GM21737 (cell line): ENCODE results near the gene ZNF428.
"Not testable (repeated sequence)": the region's sequence is repeated elsewhere in the genome, so short reads cannot be mapped to it uniquely, and the experiment has no call there.

Experiments
- ATAC-seq: cut with Tn5 transposase; IDR thresholded peaks from one replicate; pipeline ENCODE4 v1.9.1; 2021; ENCODE audit warnings: mild to moderate bottlenecking, moderate library complexity; ENCODE audit not compliant: unreplicated experiment

ZNF428 gene, protein sequence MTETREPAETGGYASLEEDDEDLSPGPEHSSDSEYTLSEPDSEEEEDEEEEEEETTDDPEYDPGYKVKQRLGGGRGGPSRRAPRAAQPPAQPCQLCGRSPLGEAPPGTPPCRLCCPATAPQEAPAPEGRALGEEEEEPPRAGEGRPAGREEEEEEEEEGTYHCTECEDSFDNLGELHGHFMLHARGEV

DNA sequence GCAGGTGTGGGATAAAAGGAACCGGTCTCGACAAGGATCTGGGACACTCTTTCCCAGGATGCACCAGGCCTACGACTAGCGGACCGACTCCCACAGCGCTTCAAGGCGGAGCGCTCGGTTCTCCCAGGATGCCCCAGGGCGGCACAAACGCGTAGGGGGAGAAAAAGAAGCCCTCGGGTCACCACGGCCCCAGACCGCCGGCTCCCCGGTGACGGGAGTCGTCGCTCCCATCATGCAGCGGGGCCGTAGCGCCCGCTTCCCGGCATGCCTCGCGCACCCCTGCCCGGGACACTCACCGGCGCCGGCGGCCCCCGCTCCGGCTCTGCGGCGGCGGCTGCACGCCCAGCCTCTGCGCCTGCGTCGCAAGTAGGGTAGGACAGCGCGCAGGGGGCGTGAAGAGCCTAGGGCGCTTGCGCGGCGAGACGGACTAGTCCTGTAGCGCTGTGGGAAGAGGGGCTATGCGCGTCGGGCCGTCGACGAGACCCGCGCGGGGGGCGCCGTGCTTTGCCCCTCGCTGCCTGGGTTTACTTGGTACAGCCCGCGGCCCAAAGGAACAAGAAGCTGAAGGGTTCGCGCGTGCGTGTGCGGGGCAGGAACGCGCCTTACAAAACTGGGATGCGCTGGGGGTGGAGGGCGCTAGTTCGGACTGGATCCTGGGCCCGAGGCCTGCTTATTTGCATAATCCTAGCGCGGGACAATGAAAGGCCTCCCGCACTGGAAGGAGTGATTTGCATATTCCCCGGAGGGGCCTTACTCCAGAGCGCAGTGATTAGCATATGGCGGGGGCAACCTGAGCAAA, at the start of gene ZNF428:
Gene ZNF428 (minus strand): TSS at position 368 of the 799 bp plus-strand sequence. CDS start 5,325 bp downstream, outside the sequence.
- ATAC-seq: peak; percentile 72

DNA sequence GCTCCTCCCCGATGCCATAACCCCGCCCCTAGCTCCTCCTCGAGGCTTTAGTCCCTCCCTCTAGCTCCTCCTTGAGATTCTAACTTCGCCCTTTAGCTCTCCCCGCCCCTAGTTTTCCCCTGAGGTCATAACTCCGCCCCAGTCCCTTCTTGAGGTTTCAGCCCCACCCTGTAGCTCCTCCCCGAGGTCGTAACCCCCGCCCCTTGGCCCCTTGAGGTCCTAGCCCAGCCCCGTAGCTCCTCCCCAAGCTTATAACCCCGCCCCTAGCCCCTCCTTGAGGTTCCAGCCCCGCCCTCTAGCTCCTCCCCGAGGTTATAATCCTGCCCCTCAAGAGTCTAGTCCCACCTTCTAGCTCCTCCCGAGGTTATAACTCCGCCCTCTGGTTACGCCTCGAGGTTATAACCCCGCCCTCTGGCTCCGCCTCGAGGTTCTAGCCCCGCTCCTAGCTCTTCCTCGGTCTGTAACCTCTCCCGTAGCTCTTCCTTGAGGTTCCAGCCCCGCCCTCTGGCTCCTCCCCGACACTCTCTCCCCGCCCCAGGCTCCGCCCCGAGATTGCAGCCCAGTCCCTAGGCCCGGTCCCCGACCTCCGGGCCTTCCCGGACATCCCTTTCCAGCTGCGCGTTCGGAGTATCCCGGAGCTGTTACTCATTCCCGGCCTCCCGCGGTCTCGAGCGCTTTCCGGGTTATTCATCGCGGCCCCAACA, 49.1 kb upstream of the ZNF428 start:
- peak; percentile 83 for ATAC-seq

DNA sequence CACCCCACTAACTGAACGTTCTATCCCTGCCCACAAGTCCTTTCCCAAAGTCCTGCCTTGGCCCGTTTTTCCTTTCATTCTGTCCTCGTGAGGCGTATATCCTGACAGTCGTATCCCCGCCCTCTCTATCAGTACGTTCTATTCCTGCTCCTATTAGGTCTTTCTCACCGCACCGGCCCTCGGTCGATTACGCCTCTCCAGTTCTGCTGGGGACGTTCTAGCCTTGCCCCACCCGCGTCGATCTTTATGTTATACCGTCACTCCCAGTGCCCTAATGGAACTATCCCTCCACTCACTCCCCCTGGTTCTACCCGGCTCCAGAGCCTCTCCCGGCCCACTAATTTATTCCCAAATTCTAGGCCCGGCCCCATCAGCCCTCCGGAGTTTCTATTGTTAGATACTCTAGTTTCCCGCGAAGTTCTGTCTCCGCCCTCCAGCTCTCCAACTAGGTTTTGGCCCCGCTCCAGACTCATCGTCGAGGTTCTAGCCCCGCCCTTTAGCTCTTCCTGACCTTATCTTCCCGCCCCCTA, 48.5 kb upstream of the ZNF428 start:
- ATAC-seq: no peak

DNA sequence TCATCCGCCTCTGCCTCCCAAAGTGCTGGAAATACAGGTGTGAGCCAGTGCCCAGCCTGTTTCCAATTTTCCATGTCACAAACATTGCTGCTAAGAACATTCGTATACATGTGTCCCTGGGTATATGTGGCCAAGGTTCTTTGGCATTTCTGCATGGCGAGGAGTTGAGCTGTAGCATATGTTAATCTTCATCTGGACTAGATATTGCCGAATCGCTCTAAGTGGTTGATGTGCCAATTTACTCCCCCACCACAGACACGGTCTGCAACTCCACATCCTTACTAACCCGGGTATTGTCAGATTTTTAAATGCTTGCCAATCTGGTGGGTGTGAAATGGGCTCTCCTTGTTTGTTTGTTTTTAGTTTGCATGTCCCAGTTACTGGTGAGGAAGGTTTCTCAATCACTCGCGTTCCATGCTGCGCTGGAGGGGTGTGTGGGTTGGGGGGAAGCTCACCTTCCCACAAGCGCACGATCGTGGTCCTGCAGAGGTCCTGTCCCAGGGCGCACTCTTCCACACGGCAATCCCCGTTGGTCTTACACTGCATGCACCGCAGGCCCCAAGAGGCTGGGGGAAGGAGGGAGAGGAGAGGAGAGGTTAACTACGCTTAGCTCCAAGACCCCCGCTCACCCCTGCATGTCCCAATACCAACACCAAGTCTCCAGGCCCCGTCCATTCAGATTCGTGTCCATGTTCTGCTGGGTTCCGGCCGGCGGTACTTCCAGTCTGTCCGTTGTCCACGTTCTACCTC, 47.9 kb upstream of the ZNF428 start:
- no peak for ATAC-seq

DNA sequence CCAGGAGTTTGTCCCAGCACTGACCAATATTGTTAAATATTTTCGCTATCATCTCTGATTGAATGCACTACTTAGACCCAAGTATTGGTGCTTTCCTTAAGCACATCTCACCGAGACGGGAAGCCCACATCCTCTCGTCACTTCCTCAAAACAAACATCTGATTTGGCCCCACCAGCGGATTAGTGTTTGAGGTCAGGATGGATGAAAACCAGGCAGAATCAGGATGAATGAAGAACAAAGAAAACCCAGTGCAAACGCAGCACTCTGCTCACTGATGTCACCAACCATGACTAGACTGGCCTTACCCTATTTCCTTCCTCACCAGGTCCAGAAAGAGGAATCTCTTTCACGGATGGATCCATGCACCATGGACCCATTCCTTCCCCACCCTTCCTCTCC, 44.6 kb upstream of the ZNF428 start:
- no peak for ATAC-seq

DNA sequence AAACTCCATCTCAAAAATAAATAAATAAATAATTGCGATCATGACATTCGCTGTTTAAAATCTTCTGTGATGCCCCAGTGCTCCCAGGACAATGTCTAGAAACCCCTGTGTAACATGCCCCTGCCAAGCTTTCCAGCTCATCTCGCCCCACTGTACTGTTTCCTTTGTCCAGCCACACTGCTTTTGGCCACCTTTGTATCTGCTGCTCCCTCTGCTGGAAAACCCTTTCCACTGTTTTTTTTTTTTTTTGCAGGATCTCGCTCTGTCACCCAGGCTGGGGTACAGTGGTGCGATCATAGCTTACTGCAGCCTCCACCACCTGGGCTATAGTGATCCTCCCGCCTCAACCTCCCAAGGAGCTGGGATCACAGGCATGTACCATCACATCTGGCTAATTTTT, 43.1 kb upstream of the ZNF428 start:
- ATAC-seq: no peak

DNA sequence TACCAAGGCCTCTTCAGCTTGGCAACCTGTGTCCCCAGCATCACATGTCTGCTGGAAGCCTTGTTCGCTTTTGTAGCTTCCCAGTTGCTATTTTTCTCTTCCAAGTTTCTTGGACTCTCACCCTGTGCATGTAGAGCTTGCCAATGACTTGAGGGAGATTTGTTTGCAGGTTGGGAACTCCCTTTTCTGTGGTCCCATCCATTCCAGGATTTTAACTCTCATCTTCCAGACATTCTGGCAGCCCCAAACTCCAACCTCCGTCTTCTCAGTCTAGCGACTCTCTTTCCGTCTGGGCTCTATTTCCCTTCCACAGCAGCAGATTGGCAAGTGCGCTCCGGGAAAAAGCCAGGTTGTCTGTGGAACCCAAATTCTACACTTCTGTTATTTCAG, 41.5 kb upstream of the ZNF428 start:
- no peak for ATAC-seq

DNA sequence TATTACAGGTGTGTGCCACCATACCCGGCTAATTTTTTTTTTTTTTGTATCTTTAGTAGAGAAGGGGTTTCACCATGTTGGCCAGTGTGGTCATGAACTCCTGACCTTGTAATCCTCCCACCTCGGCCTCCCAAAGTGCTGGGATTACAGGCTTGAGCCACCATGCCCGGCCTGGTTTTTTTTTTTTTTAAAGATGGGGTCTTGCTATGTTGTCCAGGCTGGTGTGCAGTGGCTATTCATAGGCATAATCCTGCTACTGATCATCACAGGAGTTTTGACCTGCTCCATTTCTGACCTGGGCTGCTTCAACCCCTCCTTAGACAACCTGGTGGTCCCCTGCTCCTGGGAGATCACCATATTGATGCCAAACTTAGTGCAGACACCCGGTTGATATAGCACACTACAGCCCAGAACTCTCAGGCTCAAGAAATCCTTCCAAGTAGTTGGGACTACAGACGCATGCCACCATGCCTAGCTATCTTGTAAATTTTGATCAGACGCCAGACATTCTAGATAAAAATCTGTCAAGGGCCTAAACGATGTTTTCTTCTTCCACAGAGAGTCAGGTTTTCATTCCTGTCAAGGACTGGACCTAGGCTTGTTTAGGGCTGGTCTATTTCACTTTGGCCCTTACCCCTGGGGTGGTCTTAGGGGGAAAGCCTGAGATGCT, 41.0 kb upstream of the ZNF428 start:
- no peak for ATAC-seq

DNA sequence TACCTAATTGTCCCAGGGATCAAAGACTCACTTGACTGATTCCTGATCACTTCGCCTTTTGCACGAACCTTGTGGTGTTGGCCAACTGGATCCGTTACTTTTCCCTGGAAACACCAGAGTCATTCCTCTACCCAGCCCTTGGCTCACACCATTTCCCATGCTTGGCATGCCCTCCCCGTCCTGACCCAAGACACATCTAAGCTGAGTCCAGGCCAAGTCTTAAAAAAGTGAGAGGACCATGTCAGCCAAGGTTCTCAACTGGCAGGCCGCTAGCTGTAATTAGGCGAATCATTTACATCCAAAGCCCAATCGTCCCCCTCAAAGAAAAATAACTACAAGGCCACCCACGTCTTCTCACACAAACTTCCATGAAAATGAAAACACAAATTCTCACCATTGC, 39.1 kb upstream of the ZNF428 start:
- ATAC-seq: no peak

DNA sequence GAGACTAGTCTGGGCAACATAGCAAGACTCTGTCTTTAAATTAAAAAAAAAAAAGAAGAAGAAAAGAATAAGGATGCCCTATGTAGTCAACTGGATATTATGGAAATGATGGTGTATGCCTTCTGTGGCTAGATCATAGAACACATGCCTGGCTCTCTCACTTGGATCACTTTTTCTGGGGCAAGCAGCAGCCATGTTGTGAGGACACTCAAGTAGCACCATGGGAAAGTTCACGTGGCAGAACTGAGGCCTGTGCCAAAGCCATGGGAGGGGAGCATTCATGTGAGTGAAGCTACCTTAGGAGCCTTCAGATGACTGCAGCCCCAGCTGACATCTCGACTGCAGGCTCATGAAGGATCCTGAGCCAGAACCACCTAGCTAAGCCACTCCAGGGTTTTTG, 38.6 kb upstream of the ZNF428 start:
- no peak for ATAC-seq

DNA sequence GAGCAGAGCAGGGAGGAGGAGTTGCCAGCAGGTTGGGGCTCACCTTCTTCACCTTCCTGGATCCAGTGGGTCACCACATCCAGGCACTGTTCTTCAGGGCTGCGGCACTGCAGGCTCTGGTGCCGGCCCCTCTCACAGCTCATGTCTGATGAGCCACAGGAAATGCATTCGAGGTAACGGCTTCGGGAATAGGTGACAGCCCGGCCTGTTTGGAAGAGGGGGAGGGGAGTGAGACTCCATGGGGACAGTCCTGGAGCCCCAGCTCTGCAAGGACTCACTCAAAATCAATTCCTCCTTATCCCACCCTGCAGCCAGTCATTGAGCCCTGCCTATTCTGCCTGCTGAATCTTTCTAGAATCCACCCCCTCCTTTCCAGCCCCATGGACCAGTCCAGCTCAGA, 37.0 kb upstream of the ZNF428 start:
- ATAC-seq: no peak

DNA sequence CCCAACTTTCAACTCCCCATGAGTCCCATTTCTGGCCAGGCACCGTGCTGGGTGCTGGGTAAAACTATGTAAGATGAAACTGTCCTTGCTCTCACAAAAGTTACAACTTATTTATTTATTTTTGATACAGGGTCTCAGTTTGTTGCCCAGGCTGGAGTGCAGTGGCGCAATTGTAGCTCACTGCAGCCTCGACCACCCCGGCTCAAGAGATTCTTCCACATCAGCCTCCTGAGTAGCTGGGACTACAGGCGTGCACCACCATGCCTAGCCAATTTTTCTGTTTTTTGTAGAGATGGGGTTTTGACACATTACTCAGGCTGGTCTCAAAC, 33.1 kb upstream of the ZNF428 start:
- ATAC-seq: no peak

DNA sequence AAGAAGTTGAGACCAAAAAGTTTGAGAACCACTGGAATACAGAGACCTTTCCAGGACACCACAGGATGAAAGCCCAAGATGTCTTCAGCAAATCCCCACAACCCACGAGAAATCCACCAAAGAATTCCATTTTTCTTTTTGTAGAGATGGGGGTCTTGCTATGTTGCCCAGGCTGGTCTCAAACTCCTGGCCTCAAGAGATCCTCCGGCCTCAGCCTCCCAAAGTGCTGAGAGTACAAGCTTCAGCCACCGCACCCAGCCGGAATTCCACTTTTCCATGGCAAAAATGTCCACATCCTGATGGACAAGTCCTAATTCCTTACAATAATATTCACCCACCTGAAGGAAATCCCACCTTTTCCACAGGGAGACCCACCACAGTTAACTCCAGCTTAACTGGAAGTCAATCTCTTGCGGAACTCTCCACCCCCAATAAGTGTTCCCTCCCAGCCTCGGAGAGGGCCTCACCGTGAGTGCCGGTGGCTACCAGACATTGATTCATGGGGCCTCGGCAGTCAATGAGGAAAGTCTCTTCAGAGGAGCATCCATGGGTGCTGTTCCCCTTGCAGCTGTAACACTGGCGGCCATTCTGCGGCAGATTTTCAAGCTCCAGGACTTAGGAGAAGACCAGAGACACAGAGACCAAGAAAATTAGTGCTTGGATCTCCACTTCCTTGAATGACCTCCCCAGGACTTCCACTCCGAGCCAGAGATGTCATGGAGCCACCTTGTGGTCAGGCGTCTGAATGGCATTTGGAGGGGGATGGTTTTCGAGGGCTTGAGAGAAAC, 32.5 kb upstream of the ZNF428 start:
- ATAC-seq: no peak

DNA sequence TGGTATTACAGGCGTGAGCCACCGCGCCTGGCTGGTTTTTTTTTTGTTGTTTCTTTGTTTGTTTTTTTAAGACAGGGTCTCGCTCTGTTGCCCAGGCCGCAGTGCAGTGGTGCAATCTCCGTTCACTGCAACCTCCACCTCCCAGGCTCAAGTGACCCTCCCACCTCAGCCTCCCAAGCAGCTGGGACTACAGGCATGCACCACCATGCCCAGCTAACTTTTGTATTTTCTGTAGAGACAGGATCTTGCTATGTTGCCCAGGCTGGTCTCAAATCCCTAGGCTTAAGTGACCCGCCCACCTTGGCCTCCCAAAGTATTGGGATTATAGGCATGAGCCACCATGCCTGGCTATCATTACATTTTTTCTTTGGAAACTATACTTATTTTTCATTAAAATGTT, 30.8 kb upstream of the ZNF428 start:
- ATAC-seq: not testable (repeated sequence)

DNA sequence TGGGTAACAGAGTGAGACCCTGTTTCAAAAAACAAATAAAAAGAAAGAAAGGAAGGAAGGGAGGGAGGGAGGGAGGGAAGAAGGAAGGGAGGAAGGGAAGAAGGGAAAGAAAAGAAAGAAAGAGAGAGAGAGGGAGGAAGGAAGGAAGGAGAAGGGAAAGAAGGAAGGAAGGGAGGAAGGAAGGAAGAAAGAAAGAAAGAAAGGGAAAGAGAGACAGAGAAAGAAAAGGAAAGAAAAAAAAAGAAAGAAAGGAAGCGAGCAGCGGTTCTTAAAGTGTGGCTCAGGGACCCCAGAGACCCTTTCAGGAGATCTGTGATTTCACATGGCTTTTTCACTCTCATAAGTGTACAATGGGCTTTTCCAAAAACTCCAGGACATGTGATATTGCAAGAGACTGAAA, 30.1 kb upstream of the ZNF428 start:
- no peak for ATAC-seq

DNA sequence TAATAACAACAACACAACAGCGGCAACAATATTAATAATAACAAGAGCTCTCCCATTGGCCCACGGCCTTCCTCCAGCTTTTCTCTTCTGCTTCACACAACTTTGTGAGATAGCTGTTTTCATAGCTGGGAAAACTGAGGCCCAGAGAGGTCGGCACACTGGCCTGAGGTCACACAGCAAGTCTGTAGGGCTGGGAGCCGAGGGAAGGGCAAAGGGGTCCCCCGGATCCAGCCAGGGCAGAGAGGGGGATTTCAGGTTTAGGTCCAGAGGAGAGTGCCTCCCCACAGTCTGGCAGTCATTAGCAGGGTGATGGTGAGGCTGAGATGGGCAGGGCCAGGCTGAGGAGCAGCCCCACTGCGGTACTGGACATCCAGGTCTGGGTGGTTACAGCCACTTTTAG, 29.2 kb upstream of the ZNF428 start:
- no peak for ATAC-seq

DNA sequence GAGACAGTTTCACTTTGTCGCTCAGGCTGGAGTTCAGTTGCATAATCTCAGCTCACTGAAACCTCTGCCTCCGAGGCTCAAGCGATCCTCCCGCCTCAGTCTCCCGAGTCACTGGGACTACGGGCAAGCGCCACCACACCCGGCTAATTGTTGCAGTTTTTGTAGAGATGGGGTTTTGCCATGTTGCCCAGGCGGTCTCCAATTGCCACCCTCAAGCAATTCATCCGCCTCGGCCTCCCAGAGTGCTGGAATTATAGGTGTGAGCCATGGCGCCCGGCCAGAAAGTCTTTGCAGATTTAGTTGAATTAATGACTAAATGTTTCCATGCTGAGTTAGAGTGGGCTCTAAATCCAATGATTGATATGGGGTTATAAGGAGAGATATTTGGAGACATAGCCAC, 24.8 kb upstream of the ZNF428 start:
- ATAC-seq: no peak

DNA sequence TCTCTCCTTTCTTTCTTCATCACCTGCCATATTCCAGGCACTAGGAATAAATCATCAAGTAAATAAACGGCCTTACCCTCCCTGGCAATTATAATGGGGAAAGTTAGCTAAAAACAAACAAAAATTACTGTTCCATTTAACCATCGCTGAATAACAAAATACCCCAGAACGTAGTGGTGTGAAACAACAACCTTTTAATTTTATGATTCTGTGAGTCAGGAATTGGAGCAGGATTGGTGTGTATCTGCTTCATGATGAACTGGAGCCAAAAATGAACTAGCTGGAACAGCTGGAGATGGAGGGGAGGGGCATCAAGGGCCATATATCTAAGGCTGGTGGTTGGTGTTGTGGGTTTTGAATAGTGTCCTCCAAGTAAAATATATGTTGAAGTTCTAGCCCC, 23.9 kb upstream of the ZNF428 start:
- no peak for ATAC-seq

DNA sequence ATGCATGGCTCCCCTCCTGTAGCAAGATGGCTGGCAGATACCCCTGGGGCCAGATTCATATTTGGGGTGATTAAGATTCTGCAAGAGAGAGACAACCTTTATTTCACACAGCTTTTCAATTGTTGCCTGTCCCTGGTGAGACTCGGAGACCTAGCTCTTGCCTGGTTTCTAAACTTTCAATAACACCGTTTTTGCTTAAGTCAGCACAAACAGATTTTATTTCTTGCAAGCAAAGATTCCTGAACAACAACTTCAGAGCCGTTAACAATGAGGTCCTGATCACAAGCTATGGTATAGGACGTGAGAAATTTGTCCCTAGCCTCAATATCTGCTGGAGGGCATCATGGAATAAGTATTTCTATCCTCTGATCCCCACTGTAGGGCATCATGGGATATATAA, 23.1 kb upstream of the ZNF428 start:
- ATAC-seq: no peak

DNA sequence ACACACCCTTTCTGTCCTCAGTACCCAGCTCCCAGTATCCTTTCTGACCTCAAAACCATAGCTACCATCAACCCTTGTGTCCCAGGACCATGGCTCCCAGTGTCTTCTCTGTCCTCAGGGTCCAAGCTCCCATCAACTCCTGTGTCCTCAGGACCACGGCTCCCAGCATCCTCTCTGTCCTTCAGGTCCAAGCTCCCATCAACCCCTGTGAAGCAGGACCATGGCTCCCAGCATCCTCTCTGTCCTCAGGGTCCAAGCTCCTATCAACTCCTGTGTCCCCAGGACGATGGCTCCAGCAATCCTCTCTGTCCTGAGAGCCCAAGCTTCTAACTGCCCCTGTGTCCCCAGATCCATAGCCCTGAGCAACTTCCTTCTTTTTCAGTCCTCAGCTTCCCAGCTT, 21.9 kb upstream of the ZNF428 start:
- no peak for ATAC-seq
